ENCODE data around the gene CEP164.

CEP164 gene

DNA sequence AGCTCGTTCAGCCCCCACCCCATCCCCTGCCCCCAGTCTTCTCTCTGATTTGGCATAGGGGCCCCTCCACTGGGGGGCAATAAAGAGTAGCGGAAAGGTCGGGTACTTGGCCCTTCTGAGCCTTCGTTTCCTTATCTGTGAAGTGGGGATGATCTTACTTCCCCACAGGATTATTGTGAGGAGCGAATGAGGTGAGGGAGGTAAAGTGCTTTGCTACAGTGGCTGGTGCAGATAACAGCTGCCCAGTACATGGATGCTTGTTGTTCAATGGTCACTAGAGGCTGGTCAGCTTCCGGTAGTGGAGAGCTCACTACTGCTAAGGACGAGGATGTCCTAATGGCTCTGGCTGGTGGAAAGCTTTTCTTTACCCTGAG lies 101.2 kb downstream of the CEP164 start:
- ChIA-PET CTCF (interaction anchor here (0.8 to 5.4 kb wide), 3 partner anchors 380 to 518 kb away, joined by 5 to 56 read pairs (median 5); no protein-coding TSS in a partner anchor), POLR2A (ENCODE audit: low non-redundant PET) (interaction anchor here (0.6 kb wide), 1 partner anchor 201 kb away, joined by 3 read pairs; no protein-coding TSS in a partner anchor)
- no peak for DNase-seq (ENCODE audit: low spot score)
- no peak for TF ChIP-seq CTCF (conservative IDR thresholded peaks at IDR 0.05; ENCODE audit: low read depth)
- no peak overlapping the region for H3K27ac ChIP-seq

DNA sequence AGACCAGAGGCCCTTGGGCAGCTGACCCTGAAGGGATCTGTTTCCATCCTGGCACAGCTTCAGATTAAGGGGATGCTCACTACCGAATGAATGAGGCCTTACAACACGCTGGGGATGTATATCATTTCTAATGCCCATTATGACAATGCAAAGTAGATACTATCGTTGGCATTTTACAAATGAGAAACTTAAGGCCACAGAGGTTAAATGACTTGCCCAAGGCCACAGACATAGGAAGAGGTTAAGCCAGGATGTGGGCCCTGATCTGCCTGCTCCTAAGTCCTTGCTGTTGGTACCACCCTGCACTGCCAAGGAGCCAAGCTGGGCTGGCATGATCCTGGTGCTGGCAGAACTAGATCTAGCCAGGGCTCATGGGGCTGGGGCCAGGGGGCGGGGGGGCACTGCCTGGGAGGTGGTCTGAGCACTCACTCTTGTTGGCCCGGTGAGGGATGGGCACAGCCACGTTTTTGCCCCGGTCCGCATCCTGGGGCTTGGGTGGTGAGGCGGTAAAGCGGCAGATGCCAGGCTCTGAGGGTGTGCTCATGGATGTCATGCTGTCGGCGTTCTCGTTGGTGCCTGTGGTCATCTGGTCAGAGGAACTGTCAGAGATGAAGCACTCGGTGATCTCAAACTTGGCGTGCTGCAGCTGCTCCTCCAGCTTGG lies 102.8 kb downstream of the CEP164 start:
- no peak overlapping the region for H3K27ac ChIP-seq
- no peak for TF ChIP-seq CTCF (conservative IDR thresholded peaks at IDR 0.05; ENCODE audit: low read depth)
- ChIA-PET CTCF (interaction anchor here (0.5 kb wide), 1 partner anchor 1607 kb away, joined by 3 read pairs; no protein-coding TSS in a partner anchor), POLR2A (ENCODE audit: low non-redundant PET) (no interaction called here)
- no peak for DNase-seq (ENCODE audit: low spot score)

- ChIA-PET POLR2A (ENCODE audit: low non-redundant PET) (no interaction called here), CTCF (interaction anchor here (0.5 to 0.6 kb wide), 2 partner anchors 375 to 377 kb away, joined by 3 read pairs; no protein-coding TSS in a partner anchor)
- no peak for DNase-seq (ENCODE audit: low spot score)
- H3K27ac ChIP-seq = no peak overlapping the region
- no peak for TF ChIP-seq CTCF (conservative IDR thresholded peaks at IDR 0.05; ENCODE audit: low read depth)
Measured at GRCh38 chr11:117431436-117431835, 103.8 kb downstream of the CEP164 start.

GRCh38 chr11:117433717-117434116 lies 106.1 kb downstream of the CEP164 start:
- H3K27ac ChIP-seq = no peak overlapping the region
- ChIA-PET CTCF (no interaction called here), POLR2A (ENCODE audit: low non-redundant PET) (no interaction called here)
- no peak for TF ChIP-seq CTCF (conservative IDR thresholded peaks at IDR 0.05; ENCODE audit: low read depth)
- no peak for DNase-seq (ENCODE audit: low spot score)

GRCh38 chr11:117434481-117434880 lies 106.8 kb downstream of the CEP164 start:
- ChIA-PET CTCF (no interaction called here), POLR2A (ENCODE audit: low non-redundant PET) (no interaction called here)
- no peak overlapping the region for H3K27ac ChIP-seq
- DNase-seq (ENCODE audit: low spot score) = no peak
- no peak for TF ChIP-seq CTCF (conservative IDR thresholded peaks at IDR 0.05; ENCODE audit: low read depth)

DNA sequence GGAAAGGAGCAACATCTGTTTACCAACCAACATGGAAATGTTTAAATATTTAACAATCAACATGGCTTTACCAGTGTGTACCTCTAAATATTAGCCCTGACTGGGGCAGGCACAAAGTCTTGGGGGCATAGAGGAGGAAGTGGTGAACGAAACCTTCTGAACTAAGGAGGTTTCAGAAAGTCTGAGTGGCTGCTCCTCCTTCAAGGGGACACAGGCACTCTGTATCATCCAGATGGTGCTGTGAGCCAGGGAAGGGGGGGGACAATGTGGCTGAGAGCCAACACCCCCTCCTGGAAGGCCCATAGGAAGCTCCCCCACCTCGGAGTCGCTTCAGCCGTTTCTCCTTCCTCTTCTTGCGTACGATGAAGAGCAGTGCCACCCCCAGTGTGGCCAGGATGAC lies 107.7 kb downstream of the CEP164 start:
- ChIA-PET CTCF (no interaction called here), POLR2A (ENCODE audit: low non-redundant PET) (no interaction called here)
- no peak for DNase-seq (ENCODE audit: low spot score)
- H3K27ac ChIP-seq = no peak overlapping the region
- TF ChIP-seq CTCF (conservative IDR thresholded peaks at IDR 0.05; ENCODE audit: low read depth) = no peak
